Endothelial cell of umbilical vein (primary cell): ENCODE data around the gene STRN3. TPM values are rescaled to one million over a fixed set of nuclear protein-coding genes. Genes with fewer than 3 reads are reported as not detected.

Experiments
- BruUV-seq: library from RNA; stranded (reverse); fragments of 400-500 nt; replicated peaks from 2 replicates; lab custom pipeline; 2021; lab: Mats Ljungman, UMichigan
- CTCF ChIA-PET: fragments of 300-600, 350-600 bp; sonication (Branson Sonifier 250); formaldehyde crosslinking; loops from one replicate; lab custom pipeline; 2021; ENCODE audit warnings: antibody characterized with exemption, inconsistent platforms; lab: Charles Lee
- POLR2A ChIA-PET: fragments of 300-600, 350-600 bp; sonication (Branson Sonifier 250); formaldehyde crosslinking; loops from one replicate; lab custom pipeline; 2021; ENCODE audit warnings: antibody characterized with exemption, inconsistent platforms; lab: Charles Lee
- DNase-seq: peaks from one replicate; pipeline ENCODE4 v3.0.0-alpha.2; 2011; ENCODE audit warnings: low read depth, low spot score
- FAIRE-seq: peaks from 2 replicates; lab custom pipeline; 2011; peaks lifted over from hg19 to GRCh38; lab: Jason Lieb, UNC
- H2AFZ ChIP-seq: 2 replicates; pipeline ENCODE4 v1.6.0; 2012; ENCODE audit warnings: low read depth, low read length, control low read depth, inconsistent platforms
- H3K27ac ChIP-seq: 2 replicates; pipeline ENCODE4 v1.5.1; 2011; ENCODE audit warnings: low read depth, mild to moderate bottlenecking, control low read depth, low read length, moderate library complexity; ENCODE audit not compliant: insufficient read depth
- H3K27me3 ChIP-seq, 2 experiments: 2 replicates each; pipeline versions ENCODE4 v1.6.0 to v1.6.1; 2011; ENCODE audit warnings: low read length in 2 of 2, mixed read lengths in 1 of 2; ENCODE audit not compliant: control insufficient read depth in 2 of 2, insufficient read depth in 2 of 2
- H3K36me3 ChIP-seq, 2 experiments: 2 replicates in 1 of 2; 3 replicates in 1 of 2; pipeline ENCODE4 v1.5.1; 2011; ENCODE audit warnings: low read length in 2 of 2, mild to moderate bottlenecking in 1 of 2, moderate library complexity in 1 of 2; ENCODE audit not compliant: control insufficient read depth in 2 of 2, insufficient read depth in 2 of 2; ENCODE audit errors: extremely low read depth in 1 of 2
- H3K4me1 ChIP-seq: 3 replicates; pipeline ENCODE4 v1.5.1; 2011; ENCODE audit warnings: mild to moderate bottlenecking, low read length; ENCODE audit not compliant: control insufficient read depth, insufficient read depth; ENCODE audit errors: extremely low read depth
- H3K4me2 ChIP-seq: 2 replicates; pipeline ENCODE4 v1.6.1; 2011; ENCODE audit warnings: low read length, control low read depth, mixed read lengths; ENCODE audit not compliant: insufficient read depth
- H3K4me3 ChIP-seq, 3 experiments: fragments of 200-600 bp in 1 of 3; sonication (generic), shearing (Covaris generic) in 1 of 3; replicated peaks in 1 of 3; 2 replicates each; pipeline ENCODE4 v1.5.1; 2011 to 2016; ENCODE audit warnings: control low read depth in 3 of 3, low read length in 3 of 3, mild to moderate bottlenecking in 2 of 3, inconsistent platforms in 1 of 3, low read depth in 1 of 3, moderate library complexity in 1 of 3; ENCODE audit not compliant: insufficient read depth in 1 of 3
- H3K79me2 ChIP-seq: 2 replicates; pipeline ENCODE4 v1.6.0; 2012; ENCODE audit warnings: low read length, inconsistent platforms; ENCODE audit not compliant: control insufficient read depth, insufficient read depth
- H3K9ac ChIP-seq: replicated peaks from 2 replicates; pipeline ENCODE3; 2011; ENCODE audit warnings: low read length, control low read depth; ENCODE audit not compliant: insufficient read depth; ENCODE audit errors: extremely low read depth
- H3K9me1 ChIP-seq: replicated peaks from 3 replicates; pipeline ENCODE4 v1.6.0; 2011; ENCODE audit warnings: mild to moderate bottlenecking, low read length; ENCODE audit not compliant: control insufficient read depth, insufficient read depth; ENCODE audit errors: extremely low read depth
- H3K9me3 ChIP-seq: replicated peaks from 2 replicates; pipeline ENCODE4 v1.5.1; 2012; ENCODE audit warnings: low read length, inconsistent platforms; ENCODE audit not compliant: control insufficient read depth, insufficient read depth
- H4K20me1 ChIP-seq: replicated peaks from 2 replicates; pipeline ENCODE3; 2011; ENCODE audit warnings: mild to moderate bottlenecking, low read length; ENCODE audit not compliant: control insufficient read depth, insufficient read depth; ENCODE audit errors: extremely low read depth
- CTCF ChIP-seq, 2 donors: IDR thresholded peaks; 1 replicate in 1 of 2; 2 replicates in 1 of 2; pipeline ENCODE4 v1.5.1; 2011; ENCODE audit warnings: low read length in 2 of 2, mild to moderate bottlenecking in 2 of 2, moderate library complexity in 2 of 2, control low read depth in 1 of 2, inconsistent platforms in 1 of 2, low read depth in 1 of 2; ENCODE audit not compliant: insufficient read depth in 1 of 2; ENCODE audit errors: extremely low read depth in 1 of 2
- EZH2 ChIP-seq: IDR thresholded peaks from 2 replicates; pipeline ENCODE4 v1.6.1; 2012; ENCODE audit warnings: borderline replicate concordance, low read depth, mild to moderate bottlenecking, moderate library complexity, low read length, inconsistent platforms; ENCODE audit not compliant: severe bottlenecking
- FOS ChIP-seq: IDR thresholded peaks from 2 replicates; pipeline ENCODE4 v1.6.1; 2011; ENCODE audit warnings: mild to moderate bottlenecking, low read length, moderate library complexity, borderline replicate concordance; ENCODE audit not compliant: insufficient read depth
- GATA2 ChIP-seq: IDR thresholded peaks from 2 replicates; pipeline ENCODE4 v1.7.0; 2011; ENCODE audit warnings: low read depth, mild to moderate bottlenecking, moderate library complexity, mixed read lengths, low read length; ENCODE audit not compliant: insufficient read length, insufficient read depth
- JUN ChIP-seq: IDR thresholded peaks from 2 replicates; pipeline ENCODE4 v1.6.1; 2011; ENCODE audit warnings: borderline replicate concordance, low read depth; ENCODE audit not compliant: insufficient read length, insufficient read depth
- MAX ChIP-seq: IDR thresholded peaks from 2 replicates; pipeline ENCODE4 v1.6.1; 2011; ENCODE audit not compliant: insufficient read depth, insufficient read length
- MYC ChIP-seq: IDR thresholded peaks from one replicate; pipeline ENCODE4 v1.6.1; 2011; ENCODE audit warnings: mild to moderate bottlenecking, low read depth, low read length
- POLR2A ChIP-seq: IDR thresholded peaks from 2 replicates; pipeline ENCODE4 v1.6.1; 2012; ENCODE audit warnings: low read depth, mild to moderate bottlenecking, control low read depth, low read length
- POLR2AphosphoS5 ChIP-seq: IDR thresholded peaks from 2 replicates; pipeline ENCODE4 v1.6.1; 2012; ENCODE audit warnings: low read depth, mild to moderate bottlenecking, control low read depth, low read length, moderate library complexity; ENCODE audit not compliant: insufficient read depth
- dilution Hi-C: fragments of 300-500 bp; cut with MboI; formaldehyde crosslinking; loops from one replicate; pipeline ENCODE4 v1.15.0; 2019; ENCODE audit warnings: low sequenced_read_pairs; ENCODE audit not compliant: extremely low pct_ligation_motif_present
- intact Hi-C: fragments of 100-400 bp; cut with micrococcal nuclease; formaldehyde crosslinking; loops from one replicate; pipeline ENCODE4 v1.10.0; 2022
- polyA plus RNA-seq, 4 experiments: library from polyadenylated mRNA; depleted of rRNA in 3 of 4; stranded (reverse) in 3 of 4; unstranded in 1 of 4; fragments of >200 nt; gene quantifications; 2 replicates each; pipeline versions ENCODE4 v1.2.1 to v1.2.3, GENCODE V29; 2011 to 2012; ENCODE audit warnings: missing spikeins in 1 of 4
- total RNA-seq: library from RNA; stranded (reverse); gene quantifications from 2 replicates; pipeline ENCODE4 v1.2.3, GENCODE V29; 2021

Gene STRN3
- total and polyA plus RNA-seq, 2 donors (not counting 3 experiments of a cell fraction or from before 2014, with no cell fraction given), result 8.4 to 35.1 TPM

- no peak for TF ChIP-seq JUN
- no peak for TF ChIP-seq MYC
- TF ChIP-seq CTCF (IDR thresholded peaks at IDR 0.05; ENCODE audit: extremely low read depth in 1 of 2, insufficient read depth in 1 of 2, low read depth in 1 of 2, low read length in 2 of 2), result no peak
- no peak for TF ChIP-seq POLR2AphosphoS5
- TF ChIP-seq MAX, result no peak
- no peak for TF ChIP-seq EZH2
- TF ChIP-seq POLR2A, result no peak
- no peak for TF ChIP-seq GATA2
- no peak for TF ChIP-seq FOS
These were observed 87.6 kb downstream of the STRN3 start for GRCh38 chr14:30938617-30939016.

More at GRCh38 chr14:30938617-30939016, 87.6 kb downstream of the STRN3 start:
- H3K4me1 ChIP-seq, result peaks cover 18% of the 10 kb centered on the region
- H3K9ac ChIP-seq, result no peak overlapping the region
- H3K4me2 ChIP-seq, result no peak overlapping the region
- H3K9me3 ChIP-seq, result no peaks in the 10 kb centered on the region
- H3K27ac ChIP-seq, result no peak overlapping the region
- H3K36me3 ChIP-seq, result peaks cover 0 to 18% of the 10 kb centered on the region in 2 experiments
- no peak for DNase-seq
- intact Hi-C loops, result no loop called here
- ChIA-PET POLR2A (no interaction called here), CTCF (no interaction called here)
- H3K79me2 ChIP-seq, result peaks cover 14% of the 10 kb centered on the region
- H3K4me3 ChIP-seq, result no peak overlapping the region
- no peak overlapping the region for H2AFZ ChIP-seq
- H4K20me1 ChIP-seq, result peaks cover 3% of the 10 kb centered on the region
- no peaks in the 10 kb centered on the region for H3K27me3 ChIP-seq
- FAIRE-seq, result no peak
- H3K9me1 ChIP-seq, result no peaks in the 10 kb centered on the region
- dilution Hi-C loops, result no loop called here
- no TSS peak for BruUV-seq
